A172 (cell line): ENCODE results near the gene SPAG4. TPM values are rescaled to one million over a fixed set of nuclear protein-coding genes. Genes with fewer than 3 reads are reported as not detected.
A peak's percentile ranks its signal among the peaks of the same experiment; 100 is the strongest.

Experiments
- DNase-seq: peaks from one replicate; pipeline ENCODE4 v3.0.0-alpha.2; 2015; ENCODE audit warnings: low spot score
- total RNA-seq: library from RNA; depleted of rRNA; stranded (reverse); fragments of >200 nt; shearing (Covaris generic); gene quantifications from 2 replicates; pipeline ENCODE4 v1.2.3, GENCODE V29; 2014

The SPAG4 gene
- total RNA-seq, 1 experiment from 2014 or later: 7.1 TPM

- DNase-seq: no peak
These were observed 16.5 kb upstream of the SPAG4 start for GRCh38 chr20:35598899-35599775.

GRCh38 chr20:35599776-35600120, 15.9 kb upstream of the SPAG4 start:
- no peak for DNase-seq

GRCh38 chr20:35600176-35600992, 15.2 kb upstream of the SPAG4 start:
- DNase-seq: no peak

- DNase-seq: no peak
These were observed 14.3 kb upstream of the SPAG4 start for GRCh38 chr20:35600993-35601973.

- no peak for DNase-seq
These were observed 13.6 kb upstream of the SPAG4 start for GRCh38 chr20:35601990-35602389.

GRCh38 chr20:35602851-35603495, 12.7 kb upstream of the SPAG4 start:
- DNase-seq: no peak

- DNase-seq: no peak
These were observed 11.8 kb upstream of the SPAG4 start for GRCh38 chr20:35603695-35604448.

GRCh38 chr20:35604449-35604747, 11.2 kb upstream of the SPAG4 start:
- no peak for DNase-seq

GRCh38 chr20:35606127-35606526, 9.5 kb upstream of the SPAG4 start:
- no peak for DNase-seq

- DNase-seq: no peak
These were observed 8.5 kb upstream of the SPAG4 start for GRCh38 chr20:35607003-35607735.

GRCh38 chr20:35610833-35611427, 4.7 kb upstream of the SPAG4 start:
- no peak for DNase-seq

- DNase-seq: no peak
These were observed 4.1 kb upstream of the SPAG4 start for GRCh38 chr20:35611482-35611881.

- DNase-seq: peak; percentile 100
These were observed 1.1 kb downstream of the SPAG4 start for GRCh38 chr20:35616465-35617396.

- DNase-seq: peak; percentile 16
These were observed 2.0 kb downstream of the SPAG4 start for GRCh38 chr20:35617397-35618262.

- no peak for DNase-seq
These were observed 2.9 kb downstream of the SPAG4 start for GRCh38 chr20:35618263-35619131.
